HL-60/S4 treated with phorbol 12-myristate 13-acetate at 8.2 ng/mL for 4 days and 3 days (cell line): ENCODE measurements around the gene PDE6G.

ENCODE experiments used
- in situ Hi-C: fragments of 300-500 bp; cut with MboI; formaldehyde crosslinking; loops from 2 replicates; pipeline ENCODE4 v1.15.0; 2022; ENCODE audit warnings: low sequenced_read_pairs

Gene PDE6G

GRCh38 chr17:81636505-81637288, 19.6 kb downstream of the PDE6G start, which contains the start of the genes NPLOC4 and TSPAN10:
NPLOC4 (minus strand) TSS chr17:81637112; CDS start chr17:81636930, 182 bp downstream.
TSPAN10 (plus strand) TSS chr17:81637196; CDS start chr17:81642413, 5,217 bp downstream.
- in situ Hi-C loops, result no loop called here

- in situ Hi-C loops, result no loop called here
These were observed 20.3 kb downstream of the PDE6G start for GRCh38 chr17:81635973-81636504.

- in situ Hi-C loops, result no loop called here
These were observed 20.9 kb downstream of the PDE6G start for GRCh38 chr17:81635431-81635830.

GRCh38 chr17:81631482-81631881, 24.9 kb downstream of the PDE6G start:
- in situ Hi-C loops, result no loop called here

GRCh38 chr17:81630274-81630673, 26.1 kb downstream of the PDE6G start:
- in situ Hi-C loops, result no loop called here

GRCh38 chr17:81621494-81622130, 34.7 kb downstream of the PDE6G start:
- in situ Hi-C loops, result loop anchor here (25.0 kb wide), 1 partner anchor 359 kb away; no protein-coding TSS in a partner anchor

GRCh38 chr17:81618307-81618706, 38.0 kb downstream of the PDE6G start:
- in situ Hi-C loops, result loop anchor here (25.0 kb wide), 1 partner anchor 356 kb away; no protein-coding TSS in a partner anchor

GRCh38 chr17:81616877-81617276, 39.5 kb downstream of the PDE6G start:
- in situ Hi-C loops, result loop anchor here (25.0 kb wide), 1 partner anchor 355 kb away; no protein-coding TSS in a partner anchor

GRCh38 chr17:81615401-81615930, 40.9 kb downstream of the PDE6G start:
- in situ Hi-C loops, result loop anchor here (25.0 kb wide), 1 partner anchor 353 kb away; no protein-coding TSS in a partner anchor

GRCh38 chr17:81612172-81612970, 44.0 kb downstream of the PDE6G start:
- in situ Hi-C loops, result loop anchor here (25.0 kb wide), 1 partner anchor 350 kb away; no protein-coding TSS in a partner anchor

- in situ Hi-C loops, result loop anchor here (25.0 kb wide), 1 partner anchor 347 kb away; no protein-coding TSS in a partner anchor
These were observed 46.6 kb downstream of the PDE6G start for GRCh38 chr17:81609541-81610311.

- in situ Hi-C loops, result loop anchor here (25.0 kb wide), 1 partner anchor 346 kb away; no protein-coding TSS in a partner anchor
These were observed 47.7 kb downstream of the PDE6G start for GRCh38 chr17:81608605-81609004.

GRCh38 chr17:81608082-81608481, 48.3 kb downstream of the PDE6G start:
- in situ Hi-C loops, result loop anchor here (25.0 kb wide), 1 partner anchor 346 kb away; no protein-coding TSS in a partner anchor

GRCh38 chr17:81607431-81607830, 48.9 kb downstream of the PDE6G start:
- in situ Hi-C loops, result loop anchor here (25.0 kb wide), 1 partner anchor 345 kb away; no protein-coding TSS in a partner anchor

GRCh38 chr17:81603846-81604610, 52.3 kb downstream of the PDE6G start:
- in situ Hi-C loops, result loop anchor here (25.0 kb wide), 1 partner anchor 342 kb away; no protein-coding TSS in a partner anchor

- in situ Hi-C loops, result loop anchor here (25.0 kb wide), 1 partner anchor 339 kb away; no protein-coding TSS in a partner anchor
These were observed 54.7 kb downstream of the PDE6G start for GRCh38 chr17:81601525-81602120.
